H9 (cell line): ENCODE measurements around the gene ZNF275. TPM values are rescaled to one million over a fixed set of nuclear protein-coding genes. Genes with fewer than 3 reads are reported as not detected.

Experiments
- DNase-seq: peaks from one replicate; pipeline ENCODE4 v3.0.0-alpha.2; 2017
- H2AFZ ChIP-seq: one replicate; pipeline ENCODE4 v1.6.1; 2013; ENCODE audit warnings: mild to moderate bottlenecking, low read length, control low read depth, moderate library complexity
- H2AK5ac ChIP-seq: 2 replicates; pipeline ENCODE4 v1.6.1; 2013; ENCODE audit warnings: low read length, control low read depth, mixed read lengths; ENCODE audit not compliant: insufficient read length
- H2BK120ac ChIP-seq: one replicate; pipeline ENCODE4 v1.6.1; 2013; ENCODE audit warnings: low read depth, mild to moderate bottlenecking, low read length, control low read depth, inconsistent platforms; ENCODE audit not compliant: poor library complexity, severe bottlenecking
- H2BK12ac ChIP-seq: 2 replicates; pipeline ENCODE4 v1.6.1; 2013; ENCODE audit warnings: low read length, control low read depth, mixed read lengths, low read depth; ENCODE audit not compliant: insufficient read length
- H2BK15ac ChIP-seq: 2 replicates; pipeline ENCODE4 v1.6.1; 2013; ENCODE audit warnings: low read depth, low read length, control low read depth
- H2BK20ac ChIP-seq: one replicate; pipeline ENCODE4 v1.6.1; 2013; ENCODE audit warnings: low read depth, mild to moderate bottlenecking, low read length, control low read depth, inconsistent platforms; ENCODE audit not compliant: poor library complexity, severe bottlenecking
- H2BK5ac ChIP-seq: 2 replicates; pipeline ENCODE4 v1.6.1; 2013; ENCODE audit warnings: low read length, control low read depth, mixed read lengths; ENCODE audit not compliant: insufficient read length
- H3K14ac ChIP-seq: 2 replicates; pipeline ENCODE4 v1.6.1; 2013; ENCODE audit warnings: low read length, control low read depth; ENCODE audit not compliant: insufficient read depth
- H3K18ac ChIP-seq: 2 replicates; pipeline ENCODE4 v1.6.1; 2013; ENCODE audit warnings: low read depth, mild to moderate bottlenecking, mixed read lengths, low read length, control low read depth; ENCODE audit not compliant: insufficient read length
- H3K23ac ChIP-seq: 2 replicates; pipeline ENCODE4 v1.6.1; 2013; ENCODE audit warnings: low read length, control low read depth, mixed read lengths, low read depth; ENCODE audit not compliant: insufficient read length
- H3K23me2 ChIP-seq: 2 replicates; pipeline ENCODE4 v1.6.1; 2013; ENCODE audit warnings: low read depth, mild to moderate bottlenecking, mixed read lengths, low read length, control low read depth; ENCODE audit not compliant: insufficient read length, poor library complexity, severe bottlenecking
- H3K27ac ChIP-seq: 2 replicates; pipeline ENCODE4 v1.5.1; 2013; ENCODE audit warnings: low read length, control low read depth, mixed read lengths, low read depth; ENCODE audit not compliant: insufficient read length
- H3K27me3 ChIP-seq: 2 replicates; pipeline ENCODE4 v1.6.1; 2013; ENCODE audit warnings: low read length, control low read depth, inconsistent platforms; ENCODE audit not compliant: insufficient read depth
- H3K4ac ChIP-seq: 2 replicates; pipeline ENCODE4 v1.6.1; 2013; ENCODE audit warnings: low read depth, mild to moderate bottlenecking, control low read depth, inconsistent platforms, low read length, moderate library complexity
- H3K4me1 ChIP-seq: 2 replicates; pipeline ENCODE4 v1.6.1; 2013; ENCODE audit warnings: low read length, control low read depth, inconsistent platforms; ENCODE audit not compliant: insufficient read depth
- H3K4me2 ChIP-seq: 2 replicates; pipeline ENCODE4 v1.6.1; 2013; ENCODE audit warnings: low read length, control low read depth, mixed read lengths; ENCODE audit not compliant: insufficient read length, insufficient read depth
- H3K56ac ChIP-seq: 2 replicates; pipeline ENCODE4 v1.6.1; 2013; ENCODE audit warnings: low read depth, mild to moderate bottlenecking, mixed read lengths, low read length, control low read depth; ENCODE audit not compliant: insufficient read length
- H3K79me1 ChIP-seq: 2 replicates; pipeline ENCODE4 v1.6.1; 2013; ENCODE audit warnings: low read depth, mild to moderate bottlenecking, moderate library complexity, low read length, control low read depth, inconsistent platforms; ENCODE audit not compliant: insufficient read depth, poor library complexity, severe bottlenecking
- H3K79me2 ChIP-seq: 2 replicates; pipeline ENCODE4 v1.6.1; 2013; ENCODE audit warnings: low read length, control low read depth, inconsistent platforms; ENCODE audit not compliant: insufficient read depth
- H3K9ac ChIP-seq: 2 replicates; pipeline ENCODE4 v1.6.1; 2013; ENCODE audit warnings: low read length, control low read depth, mixed read lengths; ENCODE audit not compliant: insufficient read length; ENCODE audit errors: extremely low read depth
- H3K9me3 ChIP-seq: one replicate; pipeline ENCODE4 v1.6.1; 2013; ENCODE audit warnings: low read depth, low read length, inconsistent platforms; ENCODE audit not compliant: control insufficient read depth
- H3T11ph ChIP-seq: one replicate; pipeline ENCODE4 v1.6.1; 2013; ENCODE audit warnings: mild to moderate bottlenecking, low read length, control low read depth, inconsistent platforms
- H4K20me1 ChIP-seq: one replicate; pipeline ENCODE4 v1.6.1; 2013; ENCODE audit not compliant: control insufficient read depth, insufficient read length, insufficient read depth
- H4K5ac ChIP-seq: 2 replicates; pipeline ENCODE4 v1.6.1; 2013; ENCODE audit warnings: low read depth, mild to moderate bottlenecking, mixed read lengths, low read length, control low read depth; ENCODE audit not compliant: insufficient read length
- H4K8ac ChIP-seq: replicated peaks from 2 replicates; pipeline ENCODE4 v1.6.1; 2013; ENCODE audit warnings: low read length, control low read depth, mixed read lengths, low read depth; ENCODE audit not compliant: insufficient read length
- H4K91ac ChIP-seq: 2 replicates; pipeline ENCODE4 v1.6.1; 2013; ENCODE audit warnings: low read depth, mild to moderate bottlenecking, moderate library complexity, mixed read lengths, low read length, control low read depth; ENCODE audit not compliant: insufficient read length
- H3K27ac Mint-ChIP-seq, 3 experiments: 2 replicates in 2 of 3; 3 replicates in 1 of 3; pipeline ENCODE4 v1.8.0; 2020 to 2021; ENCODE audit warnings: mixed read lengths in 3 of 3, mild to moderate bottlenecking in 1 of 3, moderate library complexity in 1 of 3
- H3K27me3 Mint-ChIP-seq: 2 replicates; pipeline ENCODE4 v1.8.0; 2021; ENCODE audit warnings: low read depth, mild to moderate bottlenecking, moderate library complexity, mixed read lengths
- H3K36me3 Mint-ChIP-seq, 3 experiments: 2 replicates in 2 of 3; 3 replicates in 1 of 3; pipeline ENCODE4 v1.8.0; 2020 to 2021; ENCODE audit warnings: low read depth in 3 of 3, mixed read lengths in 3 of 3; ENCODE audit not compliant: insufficient read depth in 1 of 3
- H3K4me1 Mint-ChIP-seq, 2 experiments: 2 replicates each; pipeline ENCODE4 v1.8.0; 2020; ENCODE audit warnings: mixed read lengths in 2 of 2
- H3K4me3 Mint-ChIP-seq, 2 experiments: 2 replicates in 1 of 2; 3 replicates in 1 of 2; pipeline ENCODE4 v1.8.0; 2020 to 2021; ENCODE audit warnings: mild to moderate bottlenecking in 2 of 2, mixed read lengths in 2 of 2, moderate library complexity in 1 of 2
- H3K9me3 Mint-ChIP-seq, 2 experiments: 2 replicates in 1 of 2; 3 replicates in 1 of 2; pipeline ENCODE4 v1.8.0; 2020; ENCODE audit warnings: mild to moderate bottlenecking in 2 of 2, mixed read lengths in 2 of 2, moderate library complexity in 1 of 2
- CTCF ChIP-seq: fragments of 200-600 bp; sonication (generic); conservative IDR thresholded peaks from 3 replicates; pipeline ENCODE4 v1.8.0; 2021; ENCODE audit warnings: antibody characterized with exemption, mild to moderate bottlenecking
- WGBS: extraction: QIAGEN DNeasy Blood & Tissue Kit; methylation state at CpG from one replicate; pipeline ENCODE4 v1.1.7; 2013; ENCODE audit warnings: missing lambda C conversion rate, low lambda C conversion rate, mixed read lengths; ENCODE audit not compliant: insufficient read length; ENCODE audit errors: extremely low coverage; 5-methylcytosine and 5-hydroxymethylcytosine counted together
- total RNA-seq: library from RNA; stranded (reverse); gene quantifications from 2 replicates; pipeline ENCODE4 v1.2.1, GENCODE V29; 2021

Gene ZNF275
- total RNA-seq, 1 experiment from 2014 or later: 11.8 TPM

GRCh38 chrX:153348421-153348820 is 14.5 kb downstream of the ZNF275 start:
- Histone ChIP-seq H3K9me3 (peaks cover 65% of the 10 kb centered on the region), H2BK5ac (no peak overlapping the region), H2AK5ac (no peak overlapping the region), H3K9ac (no peak overlapping the region), H2BK20ac (no peak overlapping the region), H2AFZ (no peak overlapping the region), H2BK12ac (no peak overlapping the region), H4K91ac (no peak overlapping the region), H4K8ac (no peak overlapping the region), H4K5ac (no peak overlapping the region), H3K27me3 (no peaks in the 10 kb centered on the region), H3K23ac (no peak overlapping the region), H3K79me1 (no peaks in the 10 kb centered on the region), H2BK120ac (no peak overlapping the region), H3K4me1 (no peaks in the 10 kb centered on the region), H3K79me2 (no peaks in the 10 kb centered on the region), H3T11ph (no peak overlapping the region), H3K23me2 (no peaks in the 10 kb centered on the region), H3K14ac (no peak overlapping the region), H3K27ac (no peak overlapping the region), H2BK15ac (no peak overlapping the region), H3K18ac (no peak overlapping the region), H3K4ac (no peak overlapping the region), H4K20me1 (no peaks in the 10 kb centered on the region), H3K4me2 (no peak overlapping the region), H3K56ac (no peak overlapping the region)
- Mint-ChIP-seq H3K27me3 (no peaks in the 10 kb centered on the region), H3K4me1 (peaks cover 6% of the 10 kb centered on the region in 2 experiments; a peak in 2 of 4 replicates), H3K36me3 (peaks cover 37 to 83% (median 62%) of the 10 kb centered on the region in 3 experiments; a peak in 6 of 7 replicates), H3K27ac (no peak overlapping the region), H3K4me3 (no peak overlapping the region), H3K9me3 (peaks cover 70 to 86% of the 10 kb centered on the region in 2 experiments)
- no CpG with 5 or more reads among the region's 8 CpGs for WGBS
- no peak for DNase-seq
- TF ChIP-seq CTCF: no peak
